Measurements from ENCODE around the gene PIK3R1.

The PIK3R1 gene

GRCh38 chr5:68215898-68216244 is 315 bp downstream of the PIK3R1 start:
- no peaks in the 10 kb centered on the region for H3K27me3 ChIP-seq (ENCODE audit: insufficient read depth, low read length, poor library complexity)
- no peak overlapping the region for H4K8ac ChIP-seq (ENCODE audit: low read depth, low read length)
- H2BK120ac ChIP-seq (ENCODE audit: low read depth, low read length) = no peak overlapping the region
- WGBS (ENCODE audit: extremely low coverage, insufficient coverage, low lambda C conversion rate) = no CpG with 5 or more reads among the region's 38 CpGs
- peak overlapping the region; percentile 94 for H3K23ac ChIP-seq (ENCODE audit: low read length)
- H3K36me3 ChIP-seq (ENCODE audit: control insufficient read depth, insufficient read depth, low read length) = no peaks in the 10 kb centered on the region
- H3K79me1 ChIP-seq (ENCODE audit: low read length) = peaks cover 8% of the 10 kb centered on the region
- H3K9ac ChIP-seq (ENCODE audit: low read length) = peak overlapping the region; percentile 94
- H3K18ac ChIP-seq (ENCODE audit: low read length) = peak overlapping the region; percentile 62
- peak overlapping the region; percentile 94 for H3K56ac ChIP-seq (ENCODE audit: low read length)
- H3K4me3 ChIP-seq (ENCODE audit: low read length) = peak overlapping the region; percentile 64
- H2BK5ac ChIP-seq (ENCODE audit: low read length) = no peak overlapping the region
- no peak for DNase-seq
- no peak overlapping the region for H4K5ac ChIP-seq (ENCODE audit: low read length)
- no peak overlapping the region for H2AK5ac ChIP-seq (ENCODE audit: low read length)
- no peaks in the 10 kb centered on the region for H3K4me1 ChIP-seq (ENCODE audit: control insufficient read depth, low read depth, low read length)
- H3K79me2 ChIP-seq (ENCODE audit: control insufficient read depth, insufficient read depth, low read length) = peaks cover 17% of the 10 kb centered on the region
- H3K4me2 ChIP-seq (ENCODE audit: low read length) = peak overlapping the region; percentile 36
- H3K4ac ChIP-seq (ENCODE audit: low read depth, low read length) = peak overlapping the region; percentile 8
- no peak overlapping the region for H2BK15ac ChIP-seq (replicated peaks; ENCODE audit: low read depth)
- H3K27ac ChIP-seq (ENCODE audit: low read depth, low read length) = peak overlapping the region; percentile 88

- H3K79me1 ChIP-seq (ENCODE audit: low read length) = peaks cover 9% of the 10 kb centered on the region
- peak; percentile 54 for DNase-seq
- no peaks in the 10 kb centered on the region for H3K36me3 ChIP-seq (ENCODE audit: control insufficient read depth, insufficient read depth, low read length)
- peaks cover 18% of the 10 kb centered on the region for H3K79me2 ChIP-seq (ENCODE audit: control insufficient read depth, insufficient read depth, low read length)
- H3K4me1 ChIP-seq (ENCODE audit: control insufficient read depth, low read depth, low read length) = no peaks in the 10 kb centered on the region
- no peak overlapping the region for H2BK15ac ChIP-seq (replicated peaks; ENCODE audit: low read depth)
- H3K23ac ChIP-seq (ENCODE audit: low read length) = peak overlapping the region; percentile 94
- H3K27me3 ChIP-seq (ENCODE audit: insufficient read depth, low read length, poor library complexity) = no peaks in the 10 kb centered on the region
- peak overlapping the region; percentile 64 for H3K4me3 ChIP-seq (ENCODE audit: low read length)
- H4K8ac ChIP-seq (ENCODE audit: low read depth, low read length) = peak overlapping the region; percentile 30
- peak overlapping the region; percentile 94 for H3K56ac ChIP-seq (ENCODE audit: low read length)
- no peak overlapping the region for H2AK5ac ChIP-seq (ENCODE audit: low read length)
- no peak overlapping the region for H2BK5ac ChIP-seq (ENCODE audit: low read length)
- H3K9ac ChIP-seq (ENCODE audit: low read length) = peak overlapping the region; percentile 94
- peak overlapping the region; percentile 88 for H3K27ac ChIP-seq (ENCODE audit: low read depth, low read length)
- H3K18ac ChIP-seq (ENCODE audit: low read length) = peak overlapping the region; percentile 62
- peak overlapping the region; percentile 86 for H3K4me2 ChIP-seq (ENCODE audit: low read length)
- no peak overlapping the region for H2BK120ac ChIP-seq (ENCODE audit: low read depth, low read length)
- no CpG with 5 or more reads among the region's 49 CpGs for WGBS (ENCODE audit: extremely low coverage, insufficient coverage, low lambda C conversion rate)
- no peak overlapping the region for H4K5ac ChIP-seq (ENCODE audit: low read length)
- H3K4ac ChIP-seq (ENCODE audit: low read depth, low read length) = peak overlapping the region; percentile 8
Measured at GRCh38 chr5:68216245-68217046, 890 bp downstream of the PIK3R1 start.

GRCh38 chr5:68217047-68217355 is 1.4 kb downstream of the PIK3R1 start:
- H4K8ac ChIP-seq (ENCODE audit: low read depth, low read length) = no peak overlapping the region
- H2BK120ac ChIP-seq (ENCODE audit: low read depth, low read length) = no peak overlapping the region
- peak overlapping the region; percentile 64 for H3K4me3 ChIP-seq (ENCODE audit: low read length)
- H3K18ac ChIP-seq (ENCODE audit: low read length) = no peak overlapping the region
- H3K79me1 ChIP-seq (ENCODE audit: low read length) = peaks cover 9% of the 10 kb centered on the region
- no peak overlapping the region for H3K27ac ChIP-seq (ENCODE audit: low read depth, low read length)
- H3K36me3 ChIP-seq (ENCODE audit: control insufficient read depth, insufficient read depth, low read length) = no peaks in the 10 kb centered on the region
- peak overlapping the region; percentile 94 for H3K56ac ChIP-seq (ENCODE audit: low read length)
- H3K79me2 ChIP-seq (ENCODE audit: control insufficient read depth, insufficient read depth, low read length) = peaks cover 18% of the 10 kb centered on the region
- H3K4ac ChIP-seq (ENCODE audit: low read depth, low read length) = no peak overlapping the region
- no peak overlapping the region for H2BK5ac ChIP-seq (ENCODE audit: low read length)
- no peaks in the 10 kb centered on the region for H3K27me3 ChIP-seq (ENCODE audit: insufficient read depth, low read length, poor library complexity)
- no peaks in the 10 kb centered on the region for H3K4me1 ChIP-seq (ENCODE audit: control insufficient read depth, low read depth, low read length)
- DNase-seq = no peak
- no peak overlapping the region for H3K23ac ChIP-seq (ENCODE audit: low read length)
- H4K5ac ChIP-seq (ENCODE audit: low read length) = no peak overlapping the region
- peak overlapping the region; percentile 86 for H3K4me2 ChIP-seq (ENCODE audit: low read length)
- H2AK5ac ChIP-seq (ENCODE audit: low read length) = no peak overlapping the region
- H2BK15ac ChIP-seq (replicated peaks; ENCODE audit: low read depth) = no peak overlapping the region
- H3K9ac ChIP-seq (ENCODE audit: low read length) = peak overlapping the region; percentile 94
- WGBS (ENCODE audit: extremely low coverage, insufficient coverage, low lambda C conversion rate) = no CpG with 5 or more reads among the region's 3 CpGs

GRCh38 chr5:68217528-68217927 is 2.0 kb downstream of the PIK3R1 start:
- Histone ChIP-seq H3K4me3 (ENCODE audit: low read length) (no peak overlapping the region), H3K27ac (ENCODE audit: low read depth, low read length) (no peak overlapping the region)
- no peak for DNase-seq

GRCh38 chr5:68219161-68219816 is 3.7 kb downstream of the PIK3R1 start:
- no CpG with 5 or more reads among the region's 3 CpGs for WGBS (ENCODE audit: extremely low coverage, insufficient coverage, low lambda C conversion rate)
- DNase-seq = no peak

More at GRCh38 chr5:68217528-68217927, 2.0 kb downstream of the PIK3R1 start:
- H3K9ac ChIP-seq (ENCODE audit: low read length) = no peak overlapping the region
- H3K36me3 ChIP-seq (ENCODE audit: control insufficient read depth, insufficient read depth, low read length) = no peaks in the 10 kb centered on the region
- WGBS (ENCODE audit: extremely low coverage, insufficient coverage, low lambda C conversion rate) = no CpG with 5 or more reads among the region's 5 CpGs
- no peak overlapping the region for H3K4me2 ChIP-seq (ENCODE audit: low read length)
- H3K4me1 ChIP-seq (ENCODE audit: control insufficient read depth, low read depth, low read length) = no peaks in the 10 kb centered on the region
- H2BK120ac ChIP-seq (ENCODE audit: low read depth, low read length) = no peak overlapping the region
- no peak overlapping the region for H2BK5ac ChIP-seq (ENCODE audit: low read length)
- H3K18ac ChIP-seq (ENCODE audit: low read length) = no peak overlapping the region
- H3K27me3 ChIP-seq (ENCODE audit: insufficient read depth, low read length, poor library complexity) = no peaks in the 10 kb centered on the region
- H3K23ac ChIP-seq (ENCODE audit: low read length) = no peak overlapping the region
- no peak overlapping the region for H3K56ac ChIP-seq (ENCODE audit: low read length)
- H3K79me2 ChIP-seq (ENCODE audit: control insufficient read depth, insufficient read depth, low read length) = peaks cover 21% of the 10 kb centered on the region
- H3K4ac ChIP-seq (ENCODE audit: low read depth, low read length) = no peak overlapping the region
- H4K5ac ChIP-seq (ENCODE audit: low read length) = no peak overlapping the region
- no peak overlapping the region for H2BK15ac ChIP-seq (replicated peaks; ENCODE audit: low read depth)
- H3K79me1 ChIP-seq (ENCODE audit: low read length) = peaks cover 10% of the 10 kb centered on the region
- H2AK5ac ChIP-seq (ENCODE audit: low read length) = no peak overlapping the region
- H4K8ac ChIP-seq (ENCODE audit: low read depth, low read length) = no peak overlapping the region

More at GRCh38 chr5:68219161-68219816, 3.7 kb downstream of the PIK3R1 start:
- peaks cover 18% of the 10 kb centered on the region for H3K79me1 ChIP-seq (ENCODE audit: low read length)
- no peak overlapping the region for H3K4ac ChIP-seq (ENCODE audit: low read depth, low read length)
- no peak overlapping the region for H4K5ac ChIP-seq (ENCODE audit: low read length)
- no peak overlapping the region for H2BK15ac ChIP-seq (replicated peaks; ENCODE audit: low read depth)
- H3K27me3 ChIP-seq (ENCODE audit: insufficient read depth, low read length, poor library complexity) = no peaks in the 10 kb centered on the region
- H3K27ac ChIP-seq (ENCODE audit: low read depth, low read length) = no peak overlapping the region
- no peak overlapping the region for H2BK120ac ChIP-seq (ENCODE audit: low read depth, low read length)
- no peaks in the 10 kb centered on the region for H3K36me3 ChIP-seq (ENCODE audit: control insufficient read depth, insufficient read depth, low read length)
- no peak overlapping the region for H2BK5ac ChIP-seq (ENCODE audit: low read length)
- no peak overlapping the region for H3K9ac ChIP-seq (ENCODE audit: low read length)
- H3K4me3 ChIP-seq (ENCODE audit: low read length) = no peak overlapping the region
- H3K4me1 ChIP-seq (ENCODE audit: control insufficient read depth, low read depth, low read length) = no peaks in the 10 kb centered on the region
- no peak overlapping the region for H3K23ac ChIP-seq (ENCODE audit: low read length)
- H3K56ac ChIP-seq (ENCODE audit: low read length) = no peak overlapping the region
- no peak overlapping the region for H3K4me2 ChIP-seq (ENCODE audit: low read length)
- H3K79me2 ChIP-seq (ENCODE audit: control insufficient read depth, insufficient read depth, low read length) = peaks cover 28% of the 10 kb centered on the region
- H2AK5ac ChIP-seq (ENCODE audit: low read length) = no peak overlapping the region
- no peak overlapping the region for H4K8ac ChIP-seq (ENCODE audit: low read depth, low read length)
- H3K18ac ChIP-seq (ENCODE audit: low read length) = no peak overlapping the region
